B cell (primary cell): Measurements from ENCODE around the gene TAS2R41. TPM values are rescaled to one million over a fixed set of nuclear protein-coding genes. Genes with fewer than 3 reads are reported as not detected.

Source experiments
- ATAC-seq: fragments of 200-7000 bp; cut with Tn5 transposase; one replicate; pipeline ENCODE4 v1.10.0; 2021; ENCODE audit warnings: low read depth, mild to moderate bottlenecking, moderate number of reproducible peaks, moderate library complexity
- CTCF ChIA-PET: fragments of 350-600 bp; sonication (Branson Sonifier 250); formaldehyde crosslinking; loops from one replicate; lab custom pipeline; 2021; ENCODE audit warnings: antibody characterized with exemption, inconsistent platforms; lab: Charles Lee
- POLR2A ChIA-PET: fragments of 350-600 bp; sonication (Branson Sonifier 250); formaldehyde crosslinking; loops from one replicate; lab custom pipeline; 2021; ENCODE audit warnings: antibody characterized with exemption; lab: Charles Lee
- DNase-seq: peaks from one replicate; pipeline ENCODE4 v3.0.0; 2013
- H2AFZ ChIP-seq: 2 replicates; pipeline ENCODE4 v1.6.1; 2012; ENCODE audit warnings: mild to moderate bottlenecking, low read depth, low read length; ENCODE audit not compliant: insufficient read depth, poor library complexity, severe bottlenecking
- H3K27ac ChIP-seq, 2 donors: 1 replicate in 1 of 2; 2 replicates in 1 of 2; pipeline ENCODE4 v1.5.1; 2012 to 2013; ENCODE audit warnings: low read length in 2 of 2, mild to moderate bottlenecking in 2 of 2, moderate library complexity in 1 of 2
- H3K27me3 ChIP-seq, 4 experiments: fragments of 200-600 bp in 1 of 4; sonication (generic) in 1 of 4; replicated peaks in 1 of 4; 1 replicate in 2 of 4; 2 replicates in 2 of 4; pipeline versions ENCODE4 v1.6.1 to v1.7.0; 2013 to 2016; ENCODE audit warnings: low read length in 3 of 4, mild to moderate bottlenecking in 2 of 4, mixed read lengths in 1 of 4, moderate library complexity in 1 of 4; ENCODE audit not compliant: insufficient read depth in 4 of 4, control insufficient read depth in 3 of 4; ENCODE audit errors: control extremely low read depth in 1 of 4
- H3K36me3 ChIP-seq, 2 experiments: replicated peaks in 1 of 2; 1 replicate in 1 of 2; 2 replicates in 1 of 2; pipeline versions ENCODE4 v1.6.1 to v1.7.1; 2013; ENCODE audit warnings: low read length in 1 of 2; ENCODE audit not compliant: insufficient read depth in 2 of 2, control insufficient read depth in 1 of 2; ENCODE audit errors: control extremely low read depth in 1 of 2, extremely low read depth in 1 of 2
- H3K4me1 ChIP-seq, 2 donors: fragments of 200-600 bp in 1 of 2; sonication (generic) in 1 of 2; 1 replicate in 1 of 2; 2 replicates in 1 of 2; pipeline versions ENCODE4 v1.5.1 to v1.6.1; 2013 to 2017; ENCODE audit warnings: low read length in 2 of 2; ENCODE audit not compliant: control insufficient read depth in 2 of 2, insufficient read depth in 2 of 2
- H3K4me2 ChIP-seq: replicated peaks from 2 replicates; pipeline ENCODE3; 2012; ENCODE audit warnings: mild to moderate bottlenecking, low read depth, low read length; ENCODE audit not compliant: poor library complexity, severe bottlenecking
- H3K4me3 ChIP-seq, 5 experiments: fragments of 200-600 bp in 1 of 5; sonication (generic) in 1 of 5; 1 replicate in 3 of 5; 2 replicates in 2 of 5; pipeline versions ENCODE4 v1.5.1 to v1.7.0; 2011 to 2016; ENCODE audit warnings: low read length in 4 of 5, mild to moderate bottlenecking in 4 of 5, low read depth in 2 of 5, control low read depth in 1 of 5, moderate library complexity in 1 of 5; ENCODE audit not compliant: insufficient read depth in 1 of 5; ENCODE audit errors: control extremely low read depth in 1 of 5, extremely low read depth in 1 of 5
- H3K79me2 ChIP-seq: fragments of 200-600 bp; sonication (generic); one replicate; pipeline ENCODE4 v1.6.0; 2016; ENCODE audit warnings: low read length; ENCODE audit not compliant: control insufficient read depth, insufficient read depth
- H3K9ac ChIP-seq: fragments of 200-600 bp; sonication (generic); 2 replicates; pipeline ENCODE4 v1.6.1; 2017; ENCODE audit warnings: mild to moderate bottlenecking, low read length, moderate library complexity
- H3K9me3 ChIP-seq, 3 donors: one replicate each; pipeline versions ENCODE4 v1.6.1 to v1.7.1; 2013; ENCODE audit warnings: low read length in 2 of 3; ENCODE audit not compliant: control insufficient read depth in 2 of 3, insufficient read depth in 1 of 3; ENCODE audit errors: control extremely low read depth in 1 of 3
- H4K20me1 ChIP-seq: 2 replicates; pipeline ENCODE4 v1.6.0; 2012; ENCODE audit warnings: mild to moderate bottlenecking, low read length; ENCODE audit not compliant: insufficient read depth, control insufficient read depth, poor library complexity, severe bottlenecking
- H3K27ac Mint-ChIP-seq: one replicate; pipeline ENCODE4 v1.8.0; 2021; ENCODE audit warnings: mixed read lengths
- H3K27me3 Mint-ChIP-seq: one replicate; pipeline ENCODE4 v1.8.0; 2021; ENCODE audit warnings: mixed read lengths
- H3K4me1 Mint-ChIP-seq: one replicate; pipeline ENCODE4 v1.8.0; 2021; ENCODE audit warnings: mixed read lengths
- H3K4me3 Mint-ChIP-seq: one replicate; pipeline ENCODE4 v1.8.0; 2021; ENCODE audit warnings: mixed read lengths
- H3K9me3 Mint-ChIP-seq: one replicate; pipeline ENCODE4 v1.8.0; 2022; ENCODE audit warnings: mixed read lengths; ENCODE audit not compliant: insufficient read depth
- CTCF ChIP-seq: fragments of 200-600 bp; IDR thresholded peaks from one replicate; pipeline ENCODE4 v1.8.0; 2022; ENCODE audit warnings: antibody characterized with exemption, mild to moderate bottlenecking
- EZH2 ChIP-seq: IDR thresholded peaks from 2 replicates; pipeline ENCODE4 v1.6.1; 2012; ENCODE audit warnings: borderline replicate concordance, low read depth, mild to moderate bottlenecking, moderate library complexity, low read length; ENCODE audit not compliant: insufficient read depth, poor library complexity, severe bottlenecking
- WGBS: methylation state at CpG from one replicate; pipeline ENCODE4 v1.1.5; 2013; ENCODE audit warnings: missing lambda C conversion rate; ENCODE audit not compliant: insufficient coverage; 5-methylcytosine and 5-hydroxymethylcytosine counted together
- intact Hi-C: fragments of 100-400 bp; cut with micrococcal nuclease; formaldehyde crosslinking; loops from one replicate; pipeline ENCODE4 v1.10.0; 2022
- polyA plus RNA-seq: library from polyadenylated mRNA; depleted of rRNA; stranded (reverse); fragments of >200 nt; gene quantifications from 2 replicates; pipeline ENCODE4 v1.2.3, GENCODE V29; 2012
- total RNA-seq, 2 donors: library from RNA; stranded (reverse); fragments of 120-200 nt in 1 of 2; gene quantifications; 1 replicate in 1 of 2; 2 replicates in 1 of 2; pipeline versions ENCODE4 v1.2.3 to v1.2.4, GENCODE V29; 2013 to 2022

The TAS2R41 gene
- total and polyA plus RNA-seq, 2 donors (not counting 1 experiment from before 2014, with no cell fraction given), result not detected

GRCh38 chr7:143448429-143448828 is 29.2 kb upstream of the TAS2R41 start:
- Histone ChIP-seq H4K20me1 (no peaks in the 10 kb centered on the region), H3K9ac (no peak overlapping the region), H3K9me3 (no peaks in the 10 kb centered on the region), H3K79me2 (no peaks in the 10 kb centered on the region), H3K4me1 (no peaks in the 10 kb centered on the region), H3K4me3 (no peak overlapping the region), H3K27ac (no peak overlapping the region), H3K36me3 (no peaks in the 10 kb centered on the region), H2AFZ (no peak overlapping the region), H3K27me3 (peaks cover 0 to 7% (median 5%) of the 10 kb centered on the region in 4 experiments), H3K4me2 (no peak overlapping the region)
- H3K27me3 Mint-ChIP-seq, result peaks cover 8% of the 10 kb centered on the region
- H3K27ac Mint-ChIP-seq, result no peak overlapping the region
- ChIA-PET CTCF (no interaction called here), POLR2A (no interaction called here)
- TF ChIP-seq EZH2, result no peak
- no peak for TF ChIP-seq CTCF
- H3K9me3 Mint-ChIP-seq, result no peaks in the 10 kb centered on the region
- intact Hi-C loops, result no loop called here
- H3K4me3 Mint-ChIP-seq, result no peak overlapping the region
- ATAC-seq, result no peak
- H3K4me1 Mint-ChIP-seq, result no peaks in the 10 kb centered on the region
- WGBS, result 100% methylated on average over 2 of the region's 5 CpGs
- DNase-seq, result no peak

GRCh38 chr7:143449793-143450192 is 27.9 kb upstream of the TAS2R41 start:
- no peak overlapping the region for H3K4me3 ChIP-seq
- peaks cover 0 to 6% (median 4%) of the 10 kb centered on the region in 4 experiments for H3K27me3 ChIP-seq
- CTCF ChIA-PET, result no interaction called here
- H3K9me3 Mint-ChIP-seq, result no peaks in the 10 kb centered on the region
- intact Hi-C loops, result no loop called here
- H3K79me2 ChIP-seq, result no peaks in the 10 kb centered on the region
- no peaks in the 10 kb centered on the region for H4K20me1 ChIP-seq
- POLR2A ChIA-PET, result no interaction called here
- no CpG with 5 or more reads among the region's 3 CpGs for WGBS
- no peak overlapping the region for H3K4me3 Mint-ChIP-seq
- no peaks in the 10 kb centered on the region for H3K36me3 ChIP-seq
- no peak overlapping the region for H3K9ac ChIP-seq
- H3K27me3 Mint-ChIP-seq, result peaks cover 8% of the 10 kb centered on the region
- no peak for DNase-seq
- no peak overlapping the region for H3K4me2 ChIP-seq
- H3K27ac ChIP-seq, result no peak overlapping the region
- H3K4me1 ChIP-seq, result no peaks in the 10 kb centered on the region
- ATAC-seq, result no peak
- no peak overlapping the region for H3K27ac Mint-ChIP-seq
- no peaks in the 10 kb centered on the region for H3K4me1 Mint-ChIP-seq
- no peaks in the 10 kb centered on the region for H3K9me3 ChIP-seq
- TF ChIP-seq CTCF, result no peak
- TF ChIP-seq EZH2, result no peak
- H2AFZ ChIP-seq, result no peak overlapping the region
